CD4-positive, alpha-beta T cell treated with Interleukin-1 beta for 1 hour (primary cell): Measurements from ENCODE around the gene ZNF579.

Experiments
- DNase-seq, 2 donors: peaks; one replicate each; pipeline ENCODE4 v3.0.0-alpha.2; 2020 to 2022

The ZNF579 gene

DNA sequence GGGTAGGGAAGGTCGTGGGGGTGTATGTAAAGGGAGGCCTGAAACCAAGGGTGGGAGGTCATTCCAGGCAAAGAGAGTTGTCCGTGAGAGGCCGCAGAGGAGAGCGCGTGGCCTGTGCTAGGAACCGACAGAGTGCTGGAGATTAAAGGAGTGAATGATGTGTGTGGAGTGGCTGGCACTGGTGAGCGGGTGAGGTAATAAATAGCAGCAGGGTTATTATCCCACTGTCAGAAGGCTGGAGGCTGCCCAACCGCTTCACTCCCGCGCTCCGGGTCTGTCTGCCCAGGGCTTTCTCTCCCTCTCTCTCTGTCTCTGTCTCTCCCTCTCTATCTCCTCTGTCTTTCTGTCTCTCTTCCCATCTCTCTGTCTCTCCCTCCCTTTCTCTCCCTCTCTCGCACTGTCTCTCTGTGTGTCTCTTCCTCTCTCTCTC is 17.4 kb downstream of the ZNF579 start:
- DNase-seq: no peak

- DNase-seq: no peak
Observed at GRCh38 chr19:55559684-55560083, 21.0 kb downstream of the ZNF579 start.

GRCh38 chr19:55554741-55555152 is 25.9 kb downstream of the ZNF579 start:
- DNase-seq: no peak

GRCh38 chr19:55554302-55554701 is 26.3 kb downstream of the ZNF579 start:
- DNase-seq: no peak

DNA sequence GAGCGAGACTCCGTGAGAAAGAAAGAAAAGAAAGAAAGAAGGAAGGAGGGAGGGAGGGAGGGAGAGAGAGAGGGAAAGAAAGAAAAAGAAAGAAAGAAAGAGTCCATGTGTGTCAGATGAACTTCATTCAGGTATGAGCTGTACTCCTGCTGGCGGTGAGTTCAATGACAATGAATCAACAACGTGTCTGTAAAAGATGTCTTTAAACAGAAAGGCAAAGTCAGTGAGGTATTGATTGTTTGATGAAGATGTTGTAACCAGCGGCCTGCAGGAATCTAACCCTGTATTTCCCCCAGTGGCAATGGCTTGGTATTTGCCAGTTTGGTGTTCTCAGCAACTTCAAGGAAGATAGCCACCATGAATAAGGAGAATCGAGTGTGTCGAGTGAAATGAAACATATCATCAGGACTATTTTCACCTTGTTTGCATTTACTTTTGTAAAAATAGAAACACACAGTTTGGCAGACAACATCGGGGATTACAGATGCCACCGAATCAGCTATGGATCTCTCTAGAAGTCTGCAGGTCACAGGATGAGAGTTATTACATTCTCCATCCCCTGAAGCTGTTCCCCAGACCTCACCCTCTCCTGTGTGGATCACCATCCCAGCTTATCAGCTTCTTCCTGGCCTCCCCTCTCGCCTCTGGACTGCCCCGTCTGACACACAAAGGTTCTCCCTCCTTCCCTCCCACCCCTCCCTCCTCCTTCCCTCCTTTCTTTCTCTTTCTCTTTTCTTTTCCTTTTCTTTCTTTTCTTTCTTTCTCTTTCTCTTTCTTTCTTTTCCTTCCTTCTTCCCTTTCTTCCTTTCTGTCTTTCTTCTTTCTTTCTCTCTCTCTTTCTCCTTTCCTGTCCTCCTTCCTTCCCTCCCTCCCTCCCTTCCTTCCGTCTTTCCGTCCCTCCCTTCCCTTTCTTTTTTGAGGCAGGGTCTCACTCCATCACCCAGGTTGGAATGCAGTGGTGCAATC is 27.1 kb downstream of the ZNF579 start:
- no peak for DNase-seq

GRCh38 chr19:55552620-55553019 is 28.0 kb downstream of the ZNF579 start:
- no peak for DNase-seq

DNA sequence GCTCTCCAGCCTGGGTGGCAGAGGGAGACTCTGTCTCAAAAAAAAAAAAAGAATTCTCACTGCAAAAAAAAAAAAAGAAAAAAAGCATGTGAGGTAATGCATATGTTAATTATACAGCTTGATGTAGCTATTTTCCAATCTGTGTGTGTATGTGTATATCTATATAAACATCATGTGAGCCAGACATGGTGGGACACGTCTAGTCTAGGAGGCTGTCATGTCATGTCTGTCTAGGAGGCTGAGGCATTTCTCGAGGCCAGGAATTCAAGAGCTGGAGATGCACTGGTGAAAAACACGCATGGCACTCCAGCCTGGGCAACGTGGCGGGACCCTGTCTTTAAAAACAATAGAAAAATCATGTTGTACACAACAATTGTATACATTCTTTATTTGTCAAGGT is 28.4 kb downstream of the ZNF579 start:
- DNase-seq: no peak

DNA sequence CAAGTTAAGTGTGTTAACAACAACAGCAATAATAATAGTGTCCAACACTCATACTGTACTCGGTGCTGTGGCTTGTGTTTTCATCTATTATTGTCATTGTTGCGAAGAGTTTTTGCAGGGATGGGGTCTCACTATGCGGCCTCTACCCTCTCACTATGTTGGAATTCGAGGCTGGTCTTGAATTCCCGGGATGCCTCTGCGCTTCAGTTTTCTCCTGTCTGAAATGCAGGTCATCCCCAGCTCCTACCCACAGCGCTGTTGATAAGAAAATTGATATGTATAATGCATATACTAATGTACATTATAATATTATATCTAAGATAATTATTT is 30.4 kb downstream of the ZNF579 start:
- DNase-seq: no peak

GRCh38 chr19:55549500-55550320 is 30.9 kb downstream of the ZNF579 start:
- no peak for DNase-seq

DNA sequence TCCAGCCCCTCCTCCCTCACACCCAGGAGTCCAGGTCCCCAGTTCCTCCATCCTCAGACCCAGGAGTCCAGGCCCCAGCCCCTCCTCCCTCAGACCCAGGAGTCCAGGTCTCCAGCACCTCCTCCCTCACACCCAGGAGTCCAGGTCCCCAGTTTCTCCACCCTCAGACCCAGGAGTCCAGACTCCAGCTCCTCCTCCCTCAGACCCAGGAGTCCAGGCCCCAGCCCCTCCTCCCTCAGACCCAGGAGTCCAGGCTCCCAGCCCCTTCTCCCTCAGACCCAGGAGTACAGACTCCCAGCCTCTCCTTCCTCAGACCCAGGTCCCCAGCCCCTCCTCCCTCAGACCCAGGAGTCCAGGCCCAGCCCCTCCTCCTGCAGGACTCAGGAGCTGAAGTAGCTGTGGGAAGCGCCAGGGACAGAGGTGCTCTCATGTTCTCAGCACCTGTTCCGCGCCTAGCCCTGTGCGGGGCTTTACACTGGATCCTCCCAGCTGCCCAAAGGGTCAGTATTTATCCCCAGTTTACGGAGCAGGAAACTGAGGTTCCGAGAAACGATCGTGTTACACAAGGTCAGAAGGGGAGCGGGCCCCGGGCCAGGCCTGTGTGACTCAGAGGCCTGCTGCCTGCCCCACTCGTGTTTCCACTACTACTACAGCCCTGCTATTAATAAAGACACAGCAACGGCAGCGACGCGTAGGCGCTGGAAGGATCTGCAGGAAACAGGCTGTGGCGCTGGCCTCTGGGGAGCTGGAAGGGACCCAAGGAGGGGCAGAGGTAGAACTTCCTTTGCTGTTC is 33.6 kb downstream of the ZNF579 start:
- DNase-seq: no peak

DNA sequence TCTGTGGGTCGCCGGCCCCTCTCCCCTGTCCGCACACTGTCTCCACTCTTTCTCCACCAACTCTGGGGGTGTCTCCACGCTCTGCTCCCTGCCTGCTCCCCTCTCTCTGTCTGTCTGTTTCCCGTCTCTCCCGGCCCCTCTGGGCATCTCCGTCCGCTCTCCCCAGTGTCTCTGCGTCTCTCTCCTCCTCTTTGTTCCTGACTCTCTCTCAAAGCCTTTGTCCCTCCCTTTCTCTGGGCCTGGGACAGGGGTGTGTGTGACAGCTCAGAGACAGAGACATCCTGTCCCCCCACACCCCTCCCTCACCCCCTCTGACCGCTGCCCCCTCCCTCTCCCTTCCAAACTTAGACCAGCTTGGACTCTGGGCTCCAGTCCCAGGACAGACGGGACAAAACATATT is 34.6 kb downstream of the ZNF579 start:
- DNase-seq: no peak

DNA sequence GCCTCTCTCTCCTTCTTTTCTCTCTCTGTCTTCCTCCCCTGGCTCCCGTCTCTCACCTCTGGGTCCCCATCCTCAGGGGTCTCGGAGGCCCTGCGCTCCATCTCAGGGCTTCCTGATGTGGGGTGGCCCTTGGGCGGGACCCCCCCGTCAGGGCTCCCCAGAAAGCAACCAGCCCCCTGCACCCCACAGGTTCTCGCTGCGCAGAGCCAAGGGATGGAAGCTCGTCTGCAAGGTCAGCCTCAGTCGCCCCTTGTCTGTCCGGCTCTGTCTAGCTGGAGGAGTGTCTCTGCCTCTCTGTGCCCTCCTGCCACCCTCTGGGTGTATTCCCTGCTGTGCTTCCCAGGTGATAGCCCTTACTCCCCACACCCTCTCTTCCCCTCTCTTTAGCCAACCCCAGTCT is 35.2 kb downstream of the ZNF579 start, which contains the start of gene SBK3:
TSS of gene SBK3 (minus strand) at position 101 of the 400 bp plus-strand sequence. CDS start at position 101, 0 bp downstream.
- no peak for DNase-seq

DNA sequence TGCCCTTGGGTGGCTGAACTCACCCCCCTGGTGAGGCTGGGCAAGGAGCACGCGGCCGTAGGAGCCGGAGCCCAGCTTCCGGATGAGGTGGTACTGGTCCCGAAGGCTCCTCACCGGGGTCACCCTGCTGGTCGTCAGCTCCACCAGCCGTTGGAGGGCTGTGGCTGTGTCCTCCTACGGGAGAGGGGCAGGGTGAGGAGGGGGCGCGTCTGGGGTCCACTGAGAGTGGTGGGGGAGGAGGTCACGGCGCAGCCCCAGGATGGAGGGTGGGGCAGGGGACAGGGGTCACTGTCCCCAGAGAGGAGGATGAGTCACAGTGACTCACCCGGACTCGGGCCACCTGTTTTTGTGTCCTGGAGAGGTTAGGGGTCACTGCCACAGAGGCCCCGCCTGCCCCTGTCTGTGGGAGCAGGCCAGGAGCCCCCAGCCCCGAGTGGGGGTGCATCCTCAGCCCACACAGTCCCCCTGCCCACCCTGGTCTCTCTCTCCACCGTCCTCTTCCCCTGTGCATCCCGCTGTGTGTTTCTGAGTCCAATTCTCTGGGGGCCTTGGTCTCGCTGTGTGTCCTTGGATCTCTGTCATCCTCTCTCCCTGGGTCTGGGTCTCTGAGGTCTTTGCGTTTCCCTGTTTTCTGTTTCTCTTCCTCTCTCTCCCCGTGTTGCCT is 35.7 kb downstream of the ZNF579 start:
- DNase-seq: no peak

GRCh38 chr19:55544014-55544413 is 36.6 kb downstream of the ZNF579 start:
- no peak for DNase-seq

- DNase-seq: no peak
Observed at GRCh38 chr19:55543567-55543966, 37.1 kb downstream of the ZNF579 start.

DNA sequence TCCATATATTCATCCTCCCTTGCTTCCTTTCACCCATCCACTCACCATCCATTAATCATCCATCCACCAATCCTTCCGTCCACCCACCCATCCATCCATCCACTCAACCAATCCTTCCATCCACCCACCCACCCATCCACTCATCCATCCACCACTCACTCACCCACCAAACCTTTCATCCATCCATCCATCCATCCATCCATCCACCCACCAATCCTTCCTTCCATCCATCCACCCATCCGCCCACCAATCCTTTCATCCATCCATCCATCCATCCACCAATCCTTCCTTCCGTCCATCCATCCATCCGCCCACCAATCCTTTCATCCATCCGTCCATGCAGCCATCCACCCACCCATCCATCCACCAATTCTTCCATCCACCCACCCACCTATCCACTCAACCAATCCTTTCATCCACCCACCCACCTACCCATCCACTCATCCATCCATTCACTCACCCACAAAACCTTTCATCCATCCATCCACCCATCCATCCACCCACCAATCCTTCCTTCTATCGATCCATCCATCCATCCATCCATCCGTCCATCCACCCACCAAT is 38.3 kb downstream of the ZNF579 start:
- DNase-seq: no peak

DNA sequence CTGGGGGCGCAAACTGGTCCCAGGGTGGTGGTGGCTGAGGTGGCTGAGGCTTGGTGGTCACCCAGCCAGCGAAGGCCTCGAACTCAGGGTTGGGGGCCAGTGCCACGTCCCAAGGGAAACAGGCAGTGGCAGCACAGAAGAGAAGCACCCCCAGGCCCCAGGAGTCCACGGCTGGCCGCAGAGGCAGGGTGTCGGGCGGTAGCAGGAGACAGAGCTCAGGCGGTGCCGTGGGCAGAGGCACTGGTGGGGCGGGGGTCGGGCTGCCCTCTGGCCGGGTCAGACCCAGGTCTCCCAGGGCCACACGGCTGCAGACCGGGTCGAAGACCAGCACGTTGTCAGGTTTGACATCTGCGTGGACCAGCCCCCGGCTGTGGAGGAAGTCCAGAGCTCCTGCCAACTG is 39.6 kb downstream of the ZNF579 start:
- no peak for DNase-seq

DNA sequence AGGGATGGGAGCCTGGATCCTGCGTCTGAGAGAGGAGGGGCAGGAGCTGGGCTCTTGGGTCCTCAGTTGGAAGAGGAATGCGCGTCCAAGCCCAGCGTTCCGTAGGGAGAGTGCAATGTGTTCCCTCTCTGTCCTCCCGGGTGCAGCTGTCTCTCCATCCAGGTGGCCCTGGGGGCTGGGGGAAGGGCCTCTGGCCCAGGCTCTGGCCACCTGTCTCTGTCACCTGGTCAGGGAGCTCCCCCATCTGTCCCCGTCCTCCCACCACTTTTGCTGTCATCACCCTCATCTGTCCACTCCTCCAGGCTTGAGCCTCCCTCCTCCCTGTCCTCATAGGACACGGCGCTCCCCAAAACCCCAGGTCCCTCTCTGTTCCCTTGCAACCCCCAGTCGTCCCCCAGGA is 40.0 kb downstream of the ZNF579 start:
- DNase-seq: no peak

GRCh38 chr19:55539090-55539984 is 41.3 kb downstream of the ZNF579 start:
- DNase-seq: no peak

DNA sequence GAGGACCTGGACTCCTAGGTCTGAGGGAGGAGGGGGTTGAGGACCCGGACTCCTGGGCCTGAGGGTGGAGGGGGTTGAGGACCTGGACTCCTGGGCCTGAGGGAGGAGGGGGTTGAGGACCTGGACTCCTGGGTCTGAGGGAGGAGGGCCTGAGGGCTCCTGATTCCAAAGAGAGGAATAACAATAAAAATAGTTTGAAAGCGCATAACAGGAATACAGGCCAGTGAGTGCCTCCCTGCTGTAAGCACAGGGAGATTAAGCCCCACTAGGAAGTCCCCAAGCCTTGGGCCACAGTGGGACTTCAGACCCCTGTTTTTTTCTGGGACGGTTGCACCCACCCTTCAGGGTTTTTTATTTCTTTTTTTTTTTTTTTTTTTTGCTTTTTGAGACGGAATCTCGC is 42.5 kb downstream of the ZNF579 start:
- no peak for DNase-seq

DNA sequence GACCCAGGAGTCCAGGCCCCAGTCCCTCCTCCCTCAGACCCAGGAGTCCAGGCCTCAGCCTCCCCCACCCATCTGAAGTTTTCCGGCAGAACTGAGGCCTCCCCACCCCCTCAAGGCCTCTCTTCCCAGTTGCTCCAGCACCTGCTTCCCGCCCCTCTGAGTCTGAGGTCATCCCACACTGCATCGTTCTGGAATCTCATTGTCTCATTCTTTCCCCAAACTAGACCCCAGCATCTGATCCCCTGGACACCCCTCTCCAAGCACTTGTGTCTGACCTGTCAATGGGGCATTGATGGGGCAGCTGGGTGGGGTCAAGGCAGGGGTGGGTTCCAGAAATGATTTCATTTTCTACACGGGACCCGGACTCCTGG is 42.9 kb downstream of the ZNF579 start:
- no peak for DNase-seq
